GM18508 (cell line): ENCODE measurements around the gene WDR45B.
"Not testable (repeated sequence)": the region's sequence is repeated elsewhere in the genome, so short reads cannot be mapped to it uniquely, and the experiment has no call there.

Source experiments
- ATAC-seq: cut with Tn5 transposase; IDR thresholded peaks from one replicate; pipeline ENCODE4 v1.9.1; 2021; ENCODE audit warnings: moderate number of reproducible peaks; ENCODE audit not compliant: insufficient read depth, unreplicated experiment

Gene WDR45B

DNA sequence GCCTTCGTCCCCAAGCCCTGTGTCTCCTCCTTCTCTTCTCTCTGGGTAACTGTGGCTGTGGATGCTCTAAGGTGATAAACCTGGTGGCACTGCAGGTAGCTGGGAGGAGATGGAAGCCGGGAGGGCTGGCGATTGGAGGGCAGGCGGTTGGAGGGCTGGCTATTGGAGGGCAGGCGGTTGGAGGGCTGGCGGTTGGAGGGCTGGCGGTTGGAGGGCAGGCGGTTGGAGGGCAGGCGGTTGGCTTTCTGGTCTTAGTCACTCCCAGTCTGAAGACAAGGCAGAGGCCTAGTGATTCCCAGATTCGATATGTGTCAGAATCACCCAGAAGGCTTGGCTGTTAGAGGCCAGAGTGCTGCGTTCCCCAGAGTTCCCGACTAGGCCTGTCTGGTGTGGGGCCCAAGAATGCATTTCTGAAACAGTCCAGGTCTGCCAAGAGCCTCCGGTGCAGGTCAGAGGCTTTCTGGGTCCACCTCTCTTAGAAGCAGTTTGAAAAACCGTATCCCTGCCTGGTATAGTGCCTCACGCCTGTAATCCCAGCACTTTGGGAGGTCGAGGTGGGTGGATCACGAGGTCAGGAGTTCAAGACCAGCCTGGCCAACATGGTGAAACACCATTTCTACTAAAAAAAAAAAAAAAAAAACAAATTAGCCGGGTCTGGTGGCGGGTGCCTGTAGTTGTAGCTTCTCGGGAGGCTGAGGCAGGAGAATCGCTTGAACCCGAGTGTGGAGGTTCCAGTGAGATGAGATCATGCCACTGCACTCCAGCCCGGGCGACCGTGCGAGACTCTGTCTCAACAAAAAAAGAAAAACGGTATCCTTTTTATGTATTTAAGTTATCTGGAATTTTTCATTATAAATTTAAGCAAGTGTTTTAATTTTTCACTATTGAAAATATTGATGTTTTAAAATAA, 59.7 kb downstream of the WDR45B start:
- no peak for ATAC-seq

DNA sequence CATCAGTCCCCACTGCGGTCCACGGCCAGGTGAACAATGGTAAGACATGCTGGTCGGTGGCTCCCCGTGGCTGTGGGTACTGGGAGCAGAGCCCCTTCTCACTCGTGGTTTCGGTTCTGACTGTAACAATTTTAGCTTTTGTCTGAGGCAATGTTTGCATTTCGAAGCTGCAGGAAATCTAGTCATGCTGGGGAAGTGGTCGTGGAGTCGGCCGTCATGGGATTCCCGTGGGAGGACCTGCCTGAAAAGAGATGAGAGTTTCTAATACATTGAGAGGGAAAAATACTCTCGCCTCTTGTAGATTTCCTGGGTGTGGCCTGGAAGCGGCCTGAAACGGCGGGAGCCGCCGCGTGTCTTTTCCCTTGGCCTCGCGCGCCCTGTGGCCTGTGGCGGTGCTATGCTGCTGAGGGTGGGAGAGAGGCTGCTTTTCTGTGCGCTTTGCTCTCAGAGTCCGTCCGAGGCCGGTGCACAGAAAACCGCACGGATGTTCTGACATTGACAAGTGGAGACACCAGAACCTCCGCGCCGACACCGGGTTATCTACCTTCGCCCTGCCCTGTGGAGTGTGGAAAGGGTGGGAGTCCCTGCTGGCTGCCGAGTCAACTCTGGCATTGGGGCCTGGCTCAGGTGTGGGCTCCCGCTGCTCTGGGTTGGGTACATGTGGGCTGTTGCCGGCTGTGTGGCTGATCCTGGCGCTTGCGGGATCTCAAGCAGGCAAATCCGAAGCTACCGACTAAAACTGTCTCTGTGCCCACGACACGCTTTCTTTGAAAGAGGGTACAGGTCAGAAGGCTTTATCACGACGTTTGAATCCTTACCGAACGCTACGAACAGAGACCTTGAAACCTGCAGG, 60.8 kb downstream of the WDR45B start:
- no peak for ATAC-seq

DNA sequence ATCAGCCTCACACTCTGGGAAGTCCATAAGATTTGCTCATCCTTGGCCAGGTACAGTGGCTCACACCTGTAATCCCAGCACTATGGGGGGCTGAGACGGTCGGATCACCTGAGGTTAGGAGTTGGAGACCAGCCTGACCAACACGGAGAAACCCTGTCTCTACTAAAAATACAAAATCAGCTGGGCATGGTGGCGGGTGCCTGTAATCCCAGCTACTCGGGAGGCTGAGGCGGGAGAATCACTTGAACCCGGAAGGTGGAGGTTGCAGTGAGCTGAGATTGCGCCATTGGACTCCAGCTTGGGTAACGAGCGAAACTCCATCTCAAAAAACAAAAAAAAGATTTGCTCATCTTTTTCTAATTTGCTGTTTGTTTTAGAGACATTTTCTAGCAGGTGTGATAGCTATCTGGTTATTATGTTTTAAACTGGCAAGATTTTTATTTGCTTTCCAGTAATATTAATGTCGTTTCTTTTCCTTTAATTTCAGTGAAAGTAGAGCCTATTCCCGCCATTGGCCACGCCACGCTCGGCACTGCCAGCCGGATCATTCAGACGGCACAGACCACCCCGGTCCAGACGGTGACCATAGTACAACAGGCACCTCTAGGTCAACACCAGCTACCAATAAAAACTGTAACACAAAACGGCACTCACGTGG, 61.5 kb downstream of the WDR45B start:
- no peak for ATAC-seq

GRCh38 chr17:82585935-82586575, 62.2 kb downstream of the WDR45B start:
- not testable (repeated sequence) for ATAC-seq

DNA sequence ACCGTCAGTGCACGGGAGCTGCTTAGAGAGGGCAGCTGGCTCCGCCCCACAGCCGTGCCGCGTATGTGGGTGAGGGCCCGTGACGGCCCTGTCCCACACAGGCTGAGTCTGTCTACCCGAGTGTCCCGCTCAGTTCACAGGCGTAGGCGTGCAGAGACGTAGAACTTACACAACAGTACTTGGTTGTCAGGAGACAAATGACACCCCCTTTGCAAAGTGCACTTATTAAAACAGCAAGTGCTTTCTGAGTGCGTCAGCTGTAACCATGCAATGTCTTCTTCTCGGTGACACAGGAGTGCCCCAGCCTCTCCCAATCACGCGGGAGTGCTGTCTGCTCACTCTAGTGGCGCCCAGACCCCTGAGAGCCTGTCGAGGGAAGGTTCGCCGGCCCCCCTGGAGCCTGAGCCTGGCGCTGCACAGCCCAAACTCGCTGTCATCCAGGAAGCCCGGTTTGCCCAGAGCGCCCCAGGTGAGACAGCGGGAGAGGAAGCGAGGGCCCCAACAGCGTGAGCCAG, 64.5 kb downstream of the WDR45B start:
- ATAC-seq, result no peak

DNA sequence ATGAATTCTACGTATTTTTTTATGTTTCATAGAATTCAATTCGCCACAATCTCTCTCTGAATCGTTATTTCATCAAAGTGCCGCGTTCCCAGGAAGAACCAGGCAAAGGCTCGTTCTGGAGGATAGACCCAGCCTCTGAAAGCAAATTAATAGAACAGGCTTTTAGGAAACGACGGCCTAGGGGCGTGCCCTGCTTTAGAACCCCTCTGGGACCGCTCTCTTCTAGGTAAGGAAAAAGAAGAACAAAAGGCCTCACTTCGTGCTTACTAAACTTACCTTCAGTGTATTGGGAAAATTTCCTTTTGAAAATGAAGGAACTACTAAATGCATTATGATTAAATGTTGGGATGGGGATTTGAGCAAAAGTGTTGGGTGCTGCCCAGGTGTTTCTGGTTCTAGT, 65.5 kb downstream of the WDR45B start:
- no peak for ATAC-seq

DNA sequence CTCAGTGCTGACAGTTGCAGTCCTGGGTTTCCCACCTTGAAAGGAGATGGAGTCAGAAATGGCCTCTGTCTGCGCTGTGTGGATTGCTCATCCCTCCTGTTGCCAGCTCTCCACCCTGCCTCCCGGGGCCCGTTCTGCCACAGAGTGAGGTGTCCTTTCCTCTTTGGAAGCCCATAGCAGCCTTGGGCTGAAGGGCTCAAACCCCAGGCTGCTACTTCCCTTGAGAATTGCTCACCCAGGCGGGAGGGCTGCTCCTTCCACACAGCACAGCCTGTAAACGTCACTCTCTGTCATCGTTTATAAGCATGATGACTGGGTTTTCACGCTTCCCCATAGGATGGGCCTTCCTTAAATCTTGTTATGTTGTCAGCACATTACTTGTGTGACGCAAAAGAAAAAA, 66.0 kb downstream of the WDR45B start:
- ATAC-seq, result no peak

DNA sequence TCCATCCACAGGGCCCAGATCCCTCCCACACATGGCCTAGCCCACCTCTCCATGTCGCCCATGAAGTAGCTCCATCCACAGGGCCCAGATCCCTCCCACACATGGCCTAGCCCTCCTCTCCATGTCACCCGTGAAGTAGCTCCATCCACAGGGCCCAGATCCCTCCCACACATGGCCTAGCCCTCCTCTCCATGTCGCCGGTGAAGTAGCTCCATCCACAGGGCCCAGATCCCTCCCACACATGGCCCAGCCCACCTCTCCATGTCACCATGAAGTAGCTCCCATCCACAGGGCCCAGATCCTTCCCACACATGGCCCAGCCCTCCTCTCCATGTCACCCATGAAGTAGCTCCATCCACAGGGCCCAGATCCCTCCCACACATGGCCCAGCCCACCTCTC, 68.3 kb downstream of the WDR45B start:
- ATAC-seq, result not testable (repeated sequence)

- ATAC-seq, result no peak
Observed at GRCh38 chr17:82577300-82577699, 70.9 kb downstream of the WDR45B start.

GRCh38 chr17:82575581-82576221, 72.5 kb downstream of the WDR45B start:
- not testable (repeated sequence) for ATAC-seq

GRCh38 chr17:82574041-82574440, 74.2 kb downstream of the WDR45B start:
- no peak for ATAC-seq

GRCh38 chr17:82571855-82572254, 76.4 kb downstream of the WDR45B start:
- ATAC-seq, result no peak

DNA sequence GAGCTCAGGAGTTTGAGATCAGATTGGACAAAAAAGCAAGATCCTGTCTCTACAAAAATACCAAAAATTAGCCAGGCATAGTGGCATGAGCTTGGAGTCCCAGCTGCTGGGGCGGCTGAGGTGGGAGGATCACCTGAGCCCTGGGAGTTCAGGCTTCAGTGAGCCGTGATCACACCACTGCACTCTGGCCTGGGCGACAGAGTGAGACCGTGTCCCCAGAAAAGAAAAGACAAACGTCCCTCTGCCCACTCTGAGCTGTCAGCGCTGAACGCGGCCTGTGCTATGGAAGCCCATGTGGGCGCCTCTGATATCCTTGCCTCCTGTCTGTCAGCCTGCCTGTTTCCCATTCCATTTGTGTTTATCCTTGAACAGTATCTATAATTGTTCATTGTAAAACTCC, 78.0 kb downstream of the WDR45B start:
- ATAC-seq, result no peak

- ATAC-seq, result no peak
Observed at GRCh38 chr17:82569621-82570020, 78.6 kb downstream of the WDR45B start.

DNA sequence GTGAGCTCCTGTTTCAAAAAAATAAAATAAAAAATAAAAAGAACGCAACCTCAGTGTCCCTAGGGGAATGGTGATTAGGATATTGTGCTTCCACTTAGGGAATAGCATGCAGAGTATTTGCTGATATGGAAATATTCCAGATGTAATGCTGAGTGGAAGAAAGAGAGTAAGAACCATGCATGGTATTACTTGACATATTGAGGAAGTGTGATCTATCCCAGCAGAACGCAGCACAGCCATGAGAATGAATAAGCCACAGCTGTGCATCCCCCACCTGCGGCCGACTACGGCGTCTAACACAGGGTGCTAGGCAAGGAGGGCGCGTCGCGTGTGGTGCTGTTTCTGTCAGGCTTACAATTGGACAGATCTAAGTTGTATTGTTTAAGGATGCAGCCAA, 79.2 kb downstream of the WDR45B start:
- ATAC-seq, result no peak

DNA sequence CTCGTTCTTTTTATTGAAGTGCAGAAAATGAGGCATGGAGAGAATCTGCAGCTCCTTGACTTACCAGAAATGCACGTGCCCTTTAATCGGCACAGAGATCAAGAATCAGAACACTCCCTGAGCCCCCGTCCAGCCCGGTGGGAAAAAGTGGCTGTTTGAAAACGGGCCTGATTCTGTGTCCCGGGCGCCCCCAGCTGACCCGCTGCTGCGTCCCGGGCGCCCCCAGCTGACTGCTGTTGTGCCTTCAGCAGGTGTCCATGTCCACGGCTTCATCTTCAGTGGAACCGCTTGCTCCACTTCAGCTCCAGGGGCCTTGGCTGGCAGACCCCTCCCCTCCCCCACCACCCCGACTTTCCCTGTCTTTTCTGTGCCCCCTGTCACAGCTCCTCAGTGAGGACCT, 81.0 kb downstream of the WDR45B start:
- ATAC-seq, result no peak

- no peak for ATAC-seq
Observed at GRCh38 chr17:82566129-82566960, 81.9 kb downstream of the WDR45B start.

GRCh38 chr17:82565551-82565950, 82.7 kb downstream of the WDR45B start:
- no peak for ATAC-seq
